Choroid plexus epithelial cell (primary cell): ENCODE results near the gene DPP10.
A peak's percentile ranks its signal among the peaks of the same experiment; 100 is the strongest.

Experiments
- DNase-seq: peaks from one replicate; pipeline ENCODE4 v3.0.0-alpha.2; 2010; ENCODE audit warnings: low read depth
- H3K4me3 ChIP-seq: 2 replicates; pipeline ENCODE4 v1.5.1; 2011; ENCODE audit warnings: low read depth, mild to moderate bottlenecking, control low read depth, low read length, moderate library complexity
- CTCF ChIP-seq: conservative IDR thresholded peaks from 2 replicates; pipeline ENCODE4 v1.5.1; 2011; ENCODE audit warnings: low read depth, mild to moderate bottlenecking, control low read depth, inconsistent platforms, low read length, moderate library complexity

The DPP10 gene

GRCh38 chr2:114661971-114662939 lies 219.8 kb downstream of the DPP10 start:
- TF ChIP-seq CTCF, result no peak
- peak overlapping the region; percentile 25 for H3K4me3 ChIP-seq
- no peak for DNase-seq

GRCh38 chr2:114668415-114668814 lies 226.0 kb downstream of the DPP10 start:
- DNase-seq, result no peak
- no peak for TF ChIP-seq CTCF
- H3K4me3 ChIP-seq, result no peak overlapping the region

- no peak overlapping the region for H3K4me3 ChIP-seq
- no peak for DNase-seq
- TF ChIP-seq CTCF, result no peak
These were observed 240.8 kb downstream of the DPP10 start for GRCh38 chr2:114683251-114683650.

- DNase-seq, result no peak
- no peak for TF ChIP-seq CTCF
- no peak overlapping the region for H3K4me3 ChIP-seq
These were observed 242.0 kb downstream of the DPP10 start for GRCh38 chr2:114684403-114684802.

GRCh38 chr2:114685102-114685501 lies 242.7 kb downstream of the DPP10 start:
- no peak overlapping the region for H3K4me3 ChIP-seq
- DNase-seq, result no peak
- no peak for TF ChIP-seq CTCF

- no peak overlapping the region for H3K4me3 ChIP-seq
- no peak for DNase-seq
- TF ChIP-seq CTCF, result no peak
These were observed 245.8 kb downstream of the DPP10 start for GRCh38 chr2:114688241-114688640.

- TF ChIP-seq CTCF, result no peak
- no peak for DNase-seq
- H3K4me3 ChIP-seq, result no peak overlapping the region
These were observed 256.1 kb downstream of the DPP10 start for GRCh38 chr2:114698520-114698919.
